Spleen (tissue), 11 donors: Measurements from ENCODE around the gene ABHD4. TPM values are rescaled to one million over a fixed set of nuclear protein-coding genes. Genes with fewer than 3 reads are reported as not detected.
"Not testable (repeated sequence)": the region's sequence is repeated elsewhere in the genome, so short reads cannot be mapped to it uniquely, and the experiment has no call there.

ENCODE experiments used
- DNase-seq: peaks from one replicate; pipeline ENCODE4 v3.0.0-alpha.2; 2020
- H3K27ac ChIP-seq, 8 donors: fragments of 200-600 bp; sonication (generic) in 7 of 8; 1 replicate in 4 of 8; 2 replicates in 4 of 8; pipeline versions ENCODE4 v1.5.0 to v1.8.0; 2016 to 2021; ENCODE audit warnings: inconsistent platforms in 4 of 8, mild to moderate bottlenecking in 4 of 8, moderate library complexity in 1 of 8
- H3K27me3 ChIP-seq, 7 donors: fragments of 200-600 bp; sonication (generic) in 6 of 7; replicated peaks in 1 of 7; 1 replicate in 4 of 7; 2 replicates in 3 of 7; pipeline versions ENCODE4 v1.5.0 to v1.8.0; 2016 to 2021; ENCODE audit warnings: inconsistent platforms in 3 of 7, mild to moderate bottlenecking in 1 of 7
- H3K36me3 ChIP-seq, 6 donors: fragments of 200-600 bp; sonication (generic) in 5 of 6; 1 replicate in 4 of 6; 2 replicates in 2 of 6; pipeline versions ENCODE4 v1.5.0 to v1.8.0; 2016 to 2021; ENCODE audit warnings: inconsistent platforms in 2 of 6
- H3K4me1 ChIP-seq, 6 donors: fragments of 200-600 bp; sonication (generic) in 5 of 6; 1 replicate in 3 of 6; 2 replicates in 3 of 6; pipeline versions ENCODE4 v1.5.0 to v1.8.0; 2016 to 2021; ENCODE audit warnings: inconsistent platforms in 3 of 6
- H3K4me3 ChIP-seq, 8 donors: fragments of 200-600 bp; sonication (generic) in 7 of 8; 1 replicate in 4 of 8; 2 replicates in 4 of 8; pipeline versions ENCODE4 v1.5.0 to v1.8.0; 2016 to 2021; ENCODE audit warnings: inconsistent platforms in 4 of 8, mild to moderate bottlenecking in 4 of 8, moderate library complexity in 2 of 8
- H3K9me3 ChIP-seq, 8 donors: fragments of 200-600 bp; sonication (generic) in 7 of 8; 1 replicate in 4 of 8; 2 replicates in 4 of 8; pipeline versions ENCODE4 v1.5.0 to v1.8.0; 2016 to 2021; ENCODE audit warnings: inconsistent platforms in 4 of 8
- CTCF ChIP-seq, 11 experiments: fragments of 200-600 bp in 7 of 11; fragments of 450-650 bp in 4 of 11; sonication (generic) in 4 of 11; IDR thresholded peaks in 8 of 11; conservative IDR thresholded peaks in 3 of 11; 1 replicate in 7 of 11; 2 replicates in 4 of 11; pipeline versions ENCODE4 v1.4.0 to v1.8.0; 2016 to 2021; ENCODE audit warnings: antibody characterized with exemption in 11 of 11, inconsistent platforms in 4 of 11, mild to moderate bottlenecking in 1 of 11
- POLR2A ChIP-seq, 3 donors: fragments of 450-650 bp; IDR thresholded peaks; one replicate each; pipeline ENCODE4 v1.5.1; 2017; ENCODE audit warnings: antibody characterized with exemption in 3 of 3, mild to moderate bottlenecking in 1 of 3
- POLR2AphosphoS5 ChIP-seq, 3 donors: sonication (generic); formaldehyde crosslinking; IDR thresholded peaks; one replicate each; pipeline ENCODE4 v1.5.1; 2017; ENCODE audit warnings: antibody characterized with exemption in 3 of 3
- WGBS, 5 donors: extraction: QIAGEN DNeasy Blood & Tissue Kit in 3 of 5; methylation state at CpG; one replicate each; pipeline versions ENCODE4 v1.1.5 to v1.1.7; 2013 to 2018; 5-methylcytosine and 5-hydroxymethylcytosine counted together
- intact Hi-C: fragments of 100-400 bp; cut with DNase I; formaldehyde crosslinking; loops from one replicate; pipeline ENCODE4 v1.15.0; 2023; ENCODE audit warnings: low total_unique reads
- polyA plus RNA-seq, 3 donors: library from polyadenylated mRNA; stranded (reverse); fragments of 200-250 nt; gene quantifications; one replicate each; pipeline ENCODE4 v1.2.1, GENCODE V29; 2013
- total RNA-seq, 7 donors: library from RNA; depleted of rRNA in 3 of 7; stranded (reverse); fragments of >200 nt in 3 of 7; fragmentation: NEBNext Ultra II Directional in 4 of 7; extraction: Animal tissue kit (Norgen Biotek cat#: 25700) in 4 of 7; gene quantifications; one replicate each; pipeline versions ENCODE4 v1.1.0 to v1.2.1, GENCODE V29; 2016 to 2021
- donor health status: healthy with polysubstance abuse.
- donor health status: DM: no; HTN: no; CAD: no; lungs with moderate emphysema.
- donor health status: DM: no; HTN: no; CAD: no.
- donor health status: Bipolar disorder and iron deficiency.
- donor health status: healthy.
- donor health status: DM: no; HTN: no; CAD: no.
- donor health status: DM: yes; HTN: yes; CAD: no.

Gene ABHD4
- total and polyA plus RNA-seq, 10 donors = 7.2 to 32.8 (median 23.5) TPM

DNA sequence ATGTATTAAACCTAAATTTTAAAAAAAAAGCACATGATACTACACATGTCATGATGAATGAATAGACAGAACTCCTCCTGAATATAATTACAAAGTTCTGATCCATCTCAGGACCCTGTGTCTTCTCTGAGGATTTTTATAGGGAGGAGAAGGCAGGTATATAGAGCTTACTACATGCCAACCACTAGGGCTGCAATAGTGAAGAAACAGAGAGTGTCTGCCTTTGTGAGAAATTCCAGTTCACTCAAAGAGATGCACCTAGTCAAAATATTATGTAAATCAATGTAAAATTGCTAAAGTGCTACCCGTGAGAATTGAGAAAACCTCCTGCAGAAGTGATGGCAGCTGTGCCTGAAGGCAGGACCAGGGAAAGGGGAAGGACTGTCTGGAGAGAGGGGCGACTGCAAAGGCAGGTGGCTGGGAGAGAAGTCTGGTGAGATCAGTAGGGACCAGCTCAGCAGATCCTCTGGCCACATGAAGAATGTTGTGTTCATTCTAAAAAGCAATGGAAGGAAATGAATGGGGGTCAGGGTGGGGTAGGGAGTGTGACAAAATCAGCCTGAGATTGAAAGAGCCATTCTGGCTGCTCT lies 15.1 kb downstream of the ABHD4 start:
- H3K4me3 ChIP-seq = no peak overlapping the region
- 43 to 56% (median 46%) methylated on average over 2 of the region's 2 CpGs for WGBS, 5 donors
- peaks cover 0 to 3% (median 1%) of the 10 kb centered on the region in 8 donors for H3K9me3 ChIP-seq
- H3K4me1 ChIP-seq = no peaks in the 10 kb centered on the region
- intact Hi-C loops = no loop called here
- TF ChIP-seq POLR2A (IDR thresholded peaks at IDR 0.05) (no peak), POLR2AphosphoS5 (IDR thresholded peaks at IDR 0.05) (no peak), CTCF (IDR thresholded peaks at IDR 0.05 in 8 of 11, conservative IDR thresholded peaks at IDR 0.05 in 3 of 11) (no peak)
- no peak overlapping the region for H3K27ac ChIP-seq
- peaks cover 0 to 49% (median 39%) of the 10 kb centered on the region in 6 donors for H3K36me3 ChIP-seq
- H3K27me3 ChIP-seq = no peaks in the 10 kb centered on the region
- no peak for DNase-seq

DNA sequence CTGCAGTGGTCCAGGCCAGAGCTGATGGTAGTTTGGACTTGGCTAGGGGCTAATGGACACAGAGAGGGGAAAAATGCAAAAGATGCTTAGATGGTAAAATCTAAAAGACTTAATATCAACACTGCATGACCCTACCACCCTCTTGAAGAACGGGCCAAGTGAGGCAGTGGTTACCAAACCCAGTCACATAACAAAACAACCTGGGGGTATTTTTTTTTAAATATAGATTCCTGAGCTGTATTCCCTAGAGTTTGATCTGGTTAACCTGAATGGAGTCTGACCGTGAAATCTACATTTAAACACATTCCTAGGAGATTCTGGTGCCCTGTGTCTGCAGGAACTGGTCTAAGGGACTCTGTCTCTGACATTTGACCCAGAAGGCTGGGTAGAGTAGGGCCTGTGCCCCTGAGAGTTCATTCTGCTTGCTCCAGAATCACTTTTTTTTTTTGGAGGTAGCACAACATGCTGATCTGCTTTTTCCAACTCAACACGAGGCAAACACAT lies 15.7 kb downstream of the ABHD4 start:
- no peak for DNase-seq
- Histone ChIP-seq H3K36me3 (peaks cover 0 to 43% (median 33%) of the 10 kb centered on the region in 6 donors), H3K9me3 (peaks cover 0 to 3% (median 1%) of the 10 kb centered on the region in 8 donors), H3K4me1 (no peaks in the 10 kb centered on the region), H3K27me3 (no peaks in the 10 kb centered on the region), H3K27ac (no peak overlapping the region), H3K4me3 (no peak overlapping the region)
- intact Hi-C loops = no loop called here
- no peak for TF ChIP-seq POLR2A (IDR thresholded peaks at IDR 0.05)
- 79 to 93% (median 88%) methylated on average over 3 of the region's 3 CpGs for WGBS, 5 donors

GRCh38 chr14:22614240-22614799 lies 16.2 kb downstream of the ABHD4 start:
- WGBS, 5 donors = 35 to 54% (median 47%) methylated on average over 6 of the region's 6 CpGs
- TF ChIP-seq POLR2A (IDR thresholded peaks at IDR 0.05) (no peak), POLR2AphosphoS5 (IDR thresholded peaks at IDR 0.05) (no peak), CTCF (IDR thresholded peaks at IDR 0.05 in 8 of 11, conservative IDR thresholded peaks at IDR 0.05 in 3 of 11) (no peak)
- intact Hi-C loops = no loop called here

DNA sequence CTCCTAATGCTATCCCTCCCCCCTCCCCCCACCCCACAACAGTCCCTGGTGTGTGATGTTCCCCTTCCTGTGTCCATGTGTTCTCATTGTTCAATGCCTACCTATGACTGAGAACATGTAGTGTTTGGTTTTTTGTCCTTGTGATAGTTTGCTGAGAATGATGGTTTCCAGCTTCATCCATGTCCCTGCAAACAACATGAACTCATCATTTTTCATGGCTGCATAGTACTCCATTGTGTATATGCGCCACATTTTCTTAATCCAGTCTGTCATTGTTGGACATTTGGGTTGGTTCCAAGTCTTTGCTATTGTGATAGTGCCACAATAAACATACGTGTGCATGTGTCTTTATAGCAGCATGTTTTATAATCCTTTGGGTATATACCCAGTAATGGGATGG lies 17.7 kb downstream of the ABHD4 start:
- H3K4me1 ChIP-seq, H3K27ac ChIP-seq, H3K4me3 ChIP-seq, H3K9me3 ChIP-seq, H3K27me3 ChIP-seq, DNase-seq, intact Hi-C loops: not testable (repeated sequence)
- peaks cover 0 to 23% (median 15%) of the 10 kb centered on the region in 6 donors for H3K36me3 ChIP-seq
- 94 to 98% (median 97%) methylated on average over 2 of the region's 2 CpGs for WGBS, 5 donors

More at GRCh38 chr14:22614240-22614799, 16.2 kb downstream of the ABHD4 start:
- Histone ChIP-seq H3K27me3 (no peaks in the 10 kb centered on the region), H3K9me3 (peaks cover 0 to 3% (median 1%) of the 10 kb centered on the region in 8 donors), H3K4me3 (no peak overlapping the region), H3K36me3 (peaks cover 0 to 38% (median 29%) of the 10 kb centered on the region in 6 donors), H3K27ac (no peak overlapping the region), H3K4me1 (no peaks in the 10 kb centered on the region)
- no peak for DNase-seq

DNA sequence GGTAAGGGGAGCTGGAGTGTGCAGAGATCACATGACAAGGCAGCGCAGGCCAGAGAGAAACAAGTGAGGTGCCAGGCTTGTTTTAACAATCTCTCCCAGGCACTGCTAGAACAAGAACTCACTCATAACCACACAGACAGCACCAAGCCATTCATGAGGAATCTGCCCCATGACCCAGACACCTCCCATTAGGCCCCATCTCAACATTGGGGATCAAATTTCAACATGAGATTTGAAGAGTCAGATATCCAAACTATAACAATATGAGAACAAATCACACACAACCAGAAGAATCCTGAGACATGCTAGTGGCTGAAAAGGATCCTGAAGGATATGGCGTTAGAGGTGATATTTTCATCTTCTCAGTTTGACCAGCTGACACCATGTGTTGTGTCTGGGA lies 24.2 kb downstream of the ABHD4 start:
- Histone ChIP-seq H3K4me3 (no peak overlapping the region), H3K27me3 (no peaks in the 10 kb centered on the region), H3K9me3 (no peaks in the 10 kb centered on the region), H3K36me3 (no peaks in the 10 kb centered on the region), H3K27ac (no peak overlapping the region), H3K4me1 (peaks cover 0 to 5% (median 0%) of the 10 kb centered on the region in 6 donors)
- DNase-seq = no peak
- TF ChIP-seq POLR2AphosphoS5 (IDR thresholded peaks at IDR 0.05) (no peak), CTCF (IDR thresholded peaks at IDR 0.05 in 8 of 11, conservative IDR thresholded peaks at IDR 0.05 in 3 of 11) (no peak), POLR2A (IDR thresholded peaks at IDR 0.05) (no peak)
- 85 to 99% (median 95%) methylated on average over 2 of the region's 2 CpGs for WGBS, 5 donors
- intact Hi-C loops = no loop called here
